ENCODE data around the gene AK4.

- TF ChIP-seq CTCF (IDR thresholded peaks at IDR 0.05; ENCODE audit: low read depth, low read length) (no peak), POLR2A (IDR thresholded peaks at IDR 0.05; ENCODE audit: extremely low read depth, insufficient read length) (no peak), MYC (IDR thresholded peaks at IDR 0.05; ENCODE audit: low read depth, low read length) (no peak)
Measured at GRCh38 chr1:65208563-65208973, 60.6 kb downstream of the AK4 start.

Measured in NB4 (cell line).